GM18868 (cell line): ENCODE results near the gene RTN4IP1.
"Not testable (repeated sequence)": the region's sequence is repeated elsewhere in the genome, so short reads cannot be mapped to it uniquely, and the experiment has no call there.

Experiments
- ATAC-seq: cut with Tn5 transposase; IDR thresholded peaks from one replicate; pipeline ENCODE4 v1.9.1; 2021; ENCODE audit warnings: mild to moderate bottlenecking, moderate library complexity; ENCODE audit not compliant: unreplicated experiment

RTN4IP1 gene

GRCh38 chr6:106548926-106549455 is 80.3 kb downstream of the RTN4IP1 start:
- not testable (repeated sequence) for ATAC-seq

- no peak for ATAC-seq
Observed at GRCh38 chr6:106547601-106548453, 81.5 kb downstream of the RTN4IP1 start.

- ATAC-seq = no peak
Observed at GRCh38 chr6:106546691-106547414, 82.4 kb downstream of the RTN4IP1 start.

- ATAC-seq = no peak
Observed at GRCh38 chr6:106546261-106546690, 83.0 kb downstream of the RTN4IP1 start.

GRCh38 chr6:106540907-106541306 is 88.4 kb downstream of the RTN4IP1 start:
- no peak for ATAC-seq

GRCh38 chr6:106540432-106540831 is 88.9 kb downstream of the RTN4IP1 start:
- ATAC-seq = no peak

- no peak for ATAC-seq
Observed at GRCh38 chr6:106539936-106540335, 89.4 kb downstream of the RTN4IP1 start.

- no peak for ATAC-seq
Observed at GRCh38 chr6:106538145-106538544, 91.2 kb downstream of the RTN4IP1 start.

- ATAC-seq = no peak
Observed at GRCh38 chr6:106537662-106538061, 91.6 kb downstream of the RTN4IP1 start.

- no peak for ATAC-seq
Observed at GRCh38 chr6:106536851-106537250, 92.4 kb downstream of the RTN4IP1 start.

- no peak for ATAC-seq
Observed at GRCh38 chr6:106536357-106536756, 92.9 kb downstream of the RTN4IP1 start.

- no peak for ATAC-seq
Observed at GRCh38 chr6:106535012-106535411, 94.3 kb downstream of the RTN4IP1 start.

- no peak for ATAC-seq
Observed at GRCh38 chr6:106534564-106534982, 94.7 kb downstream of the RTN4IP1 start.

- ATAC-seq = no peak
Observed at GRCh38 chr6:106534004-106534403, 95.3 kb downstream of the RTN4IP1 start.

- no peak for ATAC-seq
Observed at GRCh38 chr6:106533054-106533453, 96.2 kb downstream of the RTN4IP1 start.

GRCh38 chr6:106530502-106530901 is 98.8 kb downstream of the RTN4IP1 start:
- no peak for ATAC-seq

- no peak for ATAC-seq
Observed at GRCh38 chr6:106530026-106530425, 99.3 kb downstream of the RTN4IP1 start.

GRCh38 chr6:106529438-106529837 is 99.9 kb downstream of the RTN4IP1 start:
- ATAC-seq = no peak

- no peak for ATAC-seq
Observed at GRCh38 chr6:106528521-106528920, 100.8 kb downstream of the RTN4IP1 start.

- no peak for ATAC-seq
Observed at GRCh38 chr6:106527979-106528378, 101.3 kb downstream of the RTN4IP1 start.

- no peak for ATAC-seq
Observed at GRCh38 chr6:106527117-106527516, 102.2 kb downstream of the RTN4IP1 start.

GRCh38 chr6:106525882-106526275 is 103.4 kb downstream of the RTN4IP1 start:
- ATAC-seq = no peak
